ENCODE data around the gene SPRTN. TPM values are rescaled to one million over a fixed set of nuclear protein-coding genes. Genes with fewer than 3 reads are reported as not detected.
A peak's percentile ranks its signal among the peaks of the same experiment; 100 is the strongest.

Gene SPRTN
- total RNA-seq (15.2 and 30.8 TPM in 2 replicates), polyA plus RNA-seq (10.7 and 13.4 TPM in 2 replicates)

- TF ChIP-seq CTCF (IDR thresholded peaks at IDR 0.05; ENCODE audit: low read depth, low read length), result no peak
- H3K4me3 ChIP-seq, result peak within 1 kb of the TSS; percentile 62
- peak within 1 kb of the TSS; percentile 93 for H3K27ac ChIP-seq
- H3K4me1 ChIP-seq (ENCODE audit: low read depth), result peaks cover 36% of the 10 kb centered on the region
- H3K9me3 ChIP-seq (ENCODE audit: low read depth), result no peaks in the 10 kb centered on the region
- H3K36me3 ChIP-seq, result no peaks in the 10 kb centered on the region
- peak in 1 of 2 donors; percentile 93 for DNase-seq (ENCODE audit: low read depth in 1 of 2, low spot score in 1 of 2)
- H3K27me3 ChIP-seq, result no peaks in the 10 kb centered on the region
Observed at GRCh38 chr1:231338270-231339128, at the start of gene SPRTN. Gene SPRTN (plus strand): TSS chr1:231338293. CDS start chr1:231338384, 91 bp downstream.

GRCh38 chr1:231295938-231296337, 42.2 kb upstream of the SPRTN start:
- H3K4me1 ChIP-seq (ENCODE audit: low read depth), result no peaks in the 10 kb centered on the region

GRCh38 chr1:231301990-231302389, 36.1 kb upstream of the SPRTN start:
- no peak overlapping the region for H3K27ac ChIP-seq
- H3K36me3 ChIP-seq, result no peaks in the 10 kb centered on the region
- H3K4me1 ChIP-seq (ENCODE audit: low read depth), result no peaks in the 10 kb centered on the region
- no peaks in the 10 kb centered on the region for H3K27me3 ChIP-seq
- no peak for DNase-seq (ENCODE audit: low read depth in 1 of 2, low spot score in 1 of 2)
- TF ChIP-seq CTCF (IDR thresholded peaks at IDR 0.05; ENCODE audit: low read depth, low read length), result no peak
- no peak overlapping the region for H3K4me3 ChIP-seq
- H3K9me3 ChIP-seq (ENCODE audit: low read depth), result no peaks in the 10 kb centered on the region

More at GRCh38 chr1:231295938-231296337, 42.2 kb upstream of the SPRTN start:
- H3K4me3 ChIP-seq, result no peak overlapping the region
- H3K9me3 ChIP-seq (ENCODE audit: low read depth), result no peaks in the 10 kb centered on the region
- DNase-seq (ENCODE audit: low read depth in 1 of 2, low spot score in 1 of 2), result no peak
- no peak for TF ChIP-seq CTCF (IDR thresholded peaks at IDR 0.05; ENCODE audit: low read depth, low read length)
- H3K27me3 ChIP-seq, result no peaks in the 10 kb centered on the region
- no peaks in the 10 kb centered on the region for H3K36me3 ChIP-seq
- H3K27ac ChIP-seq, result no peak overlapping the region

GRCh38 chr1:231310391-231310934, 27.6 kb upstream of the SPRTN start:
- no peaks in the 10 kb centered on the region for H3K4me1 ChIP-seq (ENCODE audit: low read depth)

More at GRCh38 chr1:231310391-231310934, 27.6 kb upstream of the SPRTN start:
- no peak for TF ChIP-seq CTCF (IDR thresholded peaks at IDR 0.05; ENCODE audit: low read depth, low read length)
- no peak overlapping the region for H3K4me3 ChIP-seq
- no peak for DNase-seq (ENCODE audit: low read depth in 1 of 2, low spot score in 1 of 2)
- H3K36me3 ChIP-seq, result no peaks in the 10 kb centered on the region
- no peaks in the 10 kb centered on the region for H3K27me3 ChIP-seq
- no peak overlapping the region for H3K27ac ChIP-seq
- H3K9me3 ChIP-seq (ENCODE audit: low read depth), result no peaks in the 10 kb centered on the region
